ENCODE measurements around the gene AFG1L. TPM values are rescaled to one million over a fixed set of nuclear protein-coding genes. Genes with fewer than 3 reads are reported as not detected.

AFG1L gene
- total and polyA plus RNA-seq, 2 experiments from 2014 or later = 4.1 to 8.7 TPM

GRCh38 chr6:108543175-108543940 lies 248.5 kb downstream of the AFG1L start:
- H3F3A ChIP-seq (replicated peaks; ENCODE audit: low read depth) = no peaks in the 10 kb centered on the region
- no peaks in the 10 kb centered on the region for H3K79me2 ChIP-seq (replicated peaks; ENCODE audit: insufficient read depth)
- H3K4me1 Mint-ChIP-seq = peaks cover 6% of the 10 kb centered on the region; the same call in 1 of the 3 replicates
- peaks cover 5% of the 10 kb centered on the region; the same call in 1 of the 3 replicates for H3K9me3 Mint-ChIP-seq
- no peak overlapping the region for H3K4me2 ChIP-seq
- no peak overlapping the region for H3K4me3 ChIP-seq
- DNase-seq (ENCODE audit: low spot score) = no peak
- H3K27me3 Mint-ChIP-seq (ENCODE audit: insufficient read depth, low read depth, poor library complexity) = peaks cover 4% of the 10 kb centered on the region
- H3K4me1 ChIP-seq (ENCODE audit: insufficient read depth) = peaks cover 6% of the 10 kb centered on the region
- H4K20me1 ChIP-seq (replicated peaks; ENCODE audit: insufficient read depth) = no peaks in the 10 kb centered on the region
- no peaks in the 10 kb centered on the region for H3K36me3 Mint-ChIP-seq (ENCODE audit: low read depth)
- no peak overlapping the region for H3K27ac Mint-ChIP-seq
- no peak for ATAC-seq
- H3K27me3 ChIP-seq (ENCODE audit: insufficient read depth) = no peaks in the 10 kb centered on the region
- no peaks in the 10 kb centered on the region for H3K9me2 ChIP-seq (ENCODE audit: insufficient read depth)
- H2AFZ ChIP-seq = no peak overlapping the region
- H3K4me3 Mint-ChIP-seq = no peak overlapping the region
- TF ChIP-seq ZNF114 (CRISPR knock-in tag; IDR thresholded peaks at IDR 0.05) (no peak), CTCF (conservative IDR thresholded peaks at IDR 0.05; ENCODE audit: low read depth in 2 of 2) (peak in 1 of 2 experiments; percentile 30; a peak in 2 of 4 replicates)
- no peaks in the 10 kb centered on the region for H3K36me3 ChIP-seq (ENCODE audit: insufficient read depth)
- no peak overlapping the region for H3K27ac ChIP-seq (ENCODE audit: low read depth)

DNA sequence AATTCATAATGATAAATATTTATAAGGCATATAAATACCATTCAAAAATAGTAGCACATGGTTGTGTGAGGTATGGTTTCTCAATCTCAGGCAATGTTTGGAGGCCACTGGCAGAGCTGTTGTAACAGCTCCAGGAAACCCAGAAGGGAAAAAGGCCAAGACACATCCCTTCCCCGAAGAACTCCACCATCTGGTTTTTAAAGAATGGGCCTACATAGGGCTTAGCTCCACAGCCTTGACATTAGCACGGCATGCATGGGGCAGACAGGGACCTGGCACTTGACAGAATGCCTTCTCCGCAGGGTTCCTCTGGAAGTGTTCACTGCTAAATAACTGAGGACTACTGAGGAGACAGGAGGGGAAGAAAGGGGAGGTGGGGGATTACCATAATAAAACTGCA lies 249.8 kb downstream of the AFG1L start:
- ATAC-seq (peak; percentile 40), DNase-seq (ENCODE audit: low spot score) (no peak)
- Mint-ChIP-seq H3K27me3 (ENCODE audit: insufficient read depth, low read depth, poor library complexity) (peaks cover 4% of the 10 kb centered on the region), H3K36me3 (ENCODE audit: low read depth) (no peaks in the 10 kb centered on the region), H3K9me3 (peaks cover 4% of the 10 kb centered on the region; the same call in 1 of the 3 replicates), H3K4me3 (no peak overlapping the region), H3K4me1 (peaks cover 6% of the 10 kb centered on the region; the same call in 1 of the 3 replicates), H3K27ac (no peak overlapping the region)
- Histone ChIP-seq H3K27ac (ENCODE audit: low read depth) (no peak overlapping the region), H3K4me3 (no peak overlapping the region), H3K4me1 (ENCODE audit: insufficient read depth) (peaks cover 6% of the 10 kb centered on the region), H3K9me2 (ENCODE audit: insufficient read depth) (no peaks in the 10 kb centered on the region), H4K20me1 (replicated peaks; ENCODE audit: insufficient read depth) (no peaks in the 10 kb centered on the region), H3K36me3 (ENCODE audit: insufficient read depth) (no peaks in the 10 kb centered on the region), H3K79me2 (replicated peaks; ENCODE audit: insufficient read depth) (no peaks in the 10 kb centered on the region), H2AFZ (no peak overlapping the region), H3F3A (replicated peaks; ENCODE audit: low read depth) (no peaks in the 10 kb centered on the region), H3K27me3 (ENCODE audit: insufficient read depth) (no peaks in the 10 kb centered on the region), H3K4me2 (no peak overlapping the region)
- no peak for TF ChIP-seq STAT1 (IDR thresholded peaks at IDR 0.05; ENCODE audit: unreplicated experiment)
- TF ChIP-seq POLR2AphosphoS5 (IDR thresholded peaks at IDR 0.05; ENCODE audit: low read depth) = no peak
- TF ChIP-seq ZNF114 (CRISPR knock-in tag; IDR thresholded peaks at IDR 0.05) = no peak
- no peak for TF ChIP-seq JUNB (IDR thresholded peaks at IDR 0.05; ENCODE audit: unreplicated experiment)
- no peak for TF ChIP-seq NANOG (IDR thresholded peaks at IDR 0.05; ENCODE audit: borderline replicate concordance)
- TF ChIP-seq EZH2 (IDR thresholded peaks at IDR 0.05; ENCODE audit: low read depth, unreplicated experiment) = no peak
- TF ChIP-seq ZNF331 (CRISPR knock-in tag; IDR thresholded peaks at IDR 0.05; ENCODE audit: low read depth) = no peak
- no peak for TF ChIP-seq CTCF (conservative IDR thresholded peaks at IDR 0.05; ENCODE audit: low read depth in 2 of 2)
- TF ChIP-seq, protein P1, sequence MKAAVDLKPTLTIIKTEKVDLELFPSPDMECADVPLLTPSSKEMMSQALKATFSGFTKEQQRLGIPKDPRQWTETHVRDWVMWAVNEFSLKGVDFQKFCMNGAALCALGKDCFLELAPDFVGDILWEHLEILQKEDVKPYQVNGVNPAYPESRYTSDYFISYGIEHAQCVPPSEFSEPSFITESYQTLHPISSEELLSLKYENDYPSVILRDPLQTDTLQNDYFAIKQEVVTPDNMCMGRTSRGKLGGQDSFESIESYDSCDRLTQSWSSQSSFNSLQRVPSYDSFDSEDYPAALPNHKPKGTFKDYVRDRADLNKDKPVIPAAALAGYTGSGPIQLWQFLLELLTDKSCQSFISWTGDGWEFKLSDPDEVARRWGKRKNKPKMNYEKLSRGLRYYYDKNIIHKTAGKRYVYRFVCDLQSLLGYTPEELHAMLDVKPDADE (IDR thresholded peaks at IDR 0.05) = no peak
- no peak for TF ChIP-seq CREB1 (CRISPR knock-in tag; IDR thresholded peaks at IDR 0.05; ENCODE audit: low read depth)
- no peak for TF ChIP-seq EZH2phosphoT487 (IDR thresholded peaks at IDR 0.05; ENCODE audit: unreplicated experiment)
- TF ChIP-seq REST (IDR thresholded peaks at IDR 0.05; ENCODE audit: unreplicated experiment) = no peak

Data from GM23338 (cell line).